BJ (cell line): ENCODE results near the gene HMGN3. TPM values are rescaled to one million over a fixed set of nuclear protein-coding genes. Genes with fewer than 3 reads are reported as not detected.
"Not testable (repeated sequence)": the region's sequence is repeated elsewhere in the genome, so short reads cannot be mapped to it uniquely, and the experiment has no call there.

Experiments used
- CTCF ChIA-PET: fragments of 350-600 bp; formaldehyde crosslinking; extraction: SDS; loops from one replicate; lab custom pipeline; 2021; ENCODE audit warnings: antibody characterized with exemption, inconsistent platforms; lab: Yijun Ruan, JAX
- POLR2A ChIA-PET: fragments of 300-600 bp; sonication (Branson Sonifier 250); formaldehyde crosslinking; extraction: SDS; loops from one replicate; lab custom pipeline; 2021; ENCODE audit warnings: antibody characterized with exemption; lab: Charles Lee
- DNase-seq: peaks from one replicate; pipeline ENCODE4 v3.0.0-alpha.2; 2011; ENCODE audit warnings: low read depth
- H3K27me3 ChIP-seq: 2 replicates; pipeline ENCODE4 v1.6.0; 2011; ENCODE audit warnings: low read length; ENCODE audit not compliant: control insufficient read depth, insufficient read depth
- H3K36me3 ChIP-seq: 2 replicates; pipeline ENCODE4 v1.5.1; 2011; ENCODE audit warnings: low read length; ENCODE audit not compliant: control insufficient read depth, insufficient read depth
- H3K4me3 ChIP-seq: 2 replicates; pipeline ENCODE4 v1.5.1; 2011; ENCODE audit warnings: low read depth, mild to moderate bottlenecking, control low read depth, low read length
- polyA plus RNA-seq: library from polyadenylated mRNA; depleted of rRNA; stranded (reverse); fragments of >200 nt; gene quantifications from 2 replicates; pipeline ENCODE4 v1.2.3, GENCODE V29; 2011
- TF ChIP-seq, protein P1 (sequence below): IDR thresholded peaks from 2 replicates; pipeline ENCODE4 v1.5.1; 2011; ENCODE audit warnings: low read depth, mild to moderate bottlenecking, control low read depth, inconsistent platforms, low read length, moderate library complexity; ENCODE audit not compliant: insufficient read depth

The HMGN3 gene
- polyA plus RNA-seq, 1 experiment, result 10.3 TPM

DNA sequence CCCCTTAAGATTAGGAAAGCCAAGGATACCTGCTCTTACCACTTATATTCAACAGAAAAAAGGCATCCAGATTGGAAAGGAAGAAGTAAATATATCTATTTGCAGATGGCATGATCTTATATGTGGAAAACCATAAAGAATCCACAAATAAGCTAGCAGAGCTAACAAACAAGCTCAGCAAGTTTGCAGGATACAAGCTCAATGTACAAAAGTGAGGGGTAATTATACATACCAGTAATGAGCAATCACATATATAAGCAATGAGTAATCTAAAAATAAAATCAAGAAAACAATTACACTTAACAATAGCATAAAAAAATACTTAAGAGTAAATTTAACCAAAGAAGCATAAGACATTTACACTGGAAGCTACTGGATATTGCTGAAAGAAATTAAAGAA lies 31.6 kb upstream of the HMGN3 start:
- H3K27me3 ChIP-seq, result no peaks in the 10 kb centered on the region
- H3K36me3 ChIP-seq, result no peaks in the 10 kb centered on the region
- ChIA-PET CTCF (no interaction called here), POLR2A (no interaction called here)
- TF ChIP-seq, protein P1, sequence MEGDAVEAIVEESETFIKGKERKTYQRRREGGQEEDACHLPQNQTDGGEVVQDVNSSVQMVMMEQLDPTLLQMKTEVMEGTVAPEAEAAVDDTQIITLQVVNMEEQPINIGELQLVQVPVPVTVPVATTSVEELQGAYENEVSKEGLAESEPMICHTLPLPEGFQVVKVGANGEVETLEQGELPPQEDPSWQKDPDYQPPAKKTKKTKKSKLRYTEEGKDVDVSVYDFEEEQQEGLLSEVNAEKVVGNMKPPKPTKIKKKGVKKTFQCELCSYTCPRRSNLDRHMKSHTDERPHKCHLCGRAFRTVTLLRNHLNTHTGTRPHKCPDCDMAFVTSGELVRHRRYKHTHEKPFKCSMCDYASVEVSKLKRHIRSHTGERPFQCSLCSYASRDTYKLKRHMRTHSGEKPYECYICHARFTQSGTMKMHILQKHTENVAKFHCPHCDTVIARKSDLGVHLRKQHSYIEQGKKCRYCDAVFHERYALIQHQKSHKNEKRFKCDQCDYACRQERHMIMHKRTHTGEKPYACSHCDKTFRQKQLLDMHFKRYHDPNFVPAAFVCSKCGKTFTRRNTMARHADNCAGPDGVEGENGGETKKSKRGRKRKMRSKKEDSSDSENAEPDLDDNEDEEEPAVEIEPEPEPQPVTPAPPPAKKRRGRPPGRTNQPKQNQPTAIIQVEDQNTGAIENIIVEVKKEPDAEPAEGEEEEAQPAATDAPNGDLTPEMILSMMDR, result no peak
- H3K4me3 ChIP-seq, result no peak overlapping the region
- DNase-seq, result no peak

DNA sequence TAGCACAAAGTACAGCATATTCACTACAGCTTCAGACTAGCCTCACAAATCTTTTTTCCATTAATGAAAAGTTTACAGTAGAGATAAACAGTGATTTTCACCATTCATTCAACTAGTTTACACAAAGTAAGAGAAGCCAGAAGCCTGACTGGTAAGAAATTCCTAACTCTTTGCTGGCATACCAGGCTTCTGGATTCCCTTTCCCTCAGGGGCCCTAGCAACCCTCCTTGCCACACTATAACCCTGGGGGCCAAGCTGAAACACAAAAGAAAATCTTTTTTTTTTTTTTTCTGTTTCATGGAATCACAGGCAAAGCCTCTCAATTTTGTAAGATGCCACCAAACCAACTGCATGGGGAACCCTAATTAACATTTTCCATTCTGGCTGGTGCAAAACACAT lies 28.9 kb upstream of the HMGN3 start:
- no peak overlapping the region for H3K4me3 ChIP-seq
- no peaks in the 10 kb centered on the region for H3K36me3 ChIP-seq
- TF ChIP-seq, protein P1, result no peak
- no peaks in the 10 kb centered on the region for H3K27me3 ChIP-seq
- no peak for DNase-seq
- ChIA-PET POLR2A (no interaction called here), CTCF (interaction anchor here (0.7 kb wide), 1 partner anchor 243 kb away, joined by 4 read pairs; no protein-coding TSS in a partner anchor)

DNA sequence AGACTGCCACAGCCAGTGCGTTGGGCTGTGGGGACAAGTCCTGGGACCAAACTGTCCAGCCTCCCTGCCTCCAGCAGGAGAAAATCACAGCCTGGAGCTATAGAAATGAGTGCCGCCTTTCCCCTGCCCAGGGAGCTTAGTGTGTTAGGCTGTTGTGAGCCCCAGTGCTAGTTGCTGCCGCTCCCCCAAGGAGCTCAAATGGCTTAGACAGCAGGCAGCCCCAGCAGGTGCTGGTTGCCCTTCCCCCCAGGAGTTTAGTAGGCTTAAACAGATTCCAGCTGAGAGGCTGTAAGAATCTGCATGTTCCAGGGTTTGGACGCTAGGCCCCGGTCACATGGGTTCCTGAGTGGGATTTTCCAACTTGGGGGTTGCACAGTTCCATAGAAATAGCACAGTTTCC lies 27.2 kb upstream of the HMGN3 start:
- CTCF ChIA-PET, result no interaction called here
- POLR2A ChIA-PET, result no interaction called here
- TF ChIP-seq, protein P1, result no peak
- DNase-seq, result no peak
- Histone ChIP-seq H3K36me3 (no peaks in the 10 kb centered on the region), H3K27me3 (no peaks in the 10 kb centered on the region), H3K4me3 (no peak overlapping the region)

DNA sequence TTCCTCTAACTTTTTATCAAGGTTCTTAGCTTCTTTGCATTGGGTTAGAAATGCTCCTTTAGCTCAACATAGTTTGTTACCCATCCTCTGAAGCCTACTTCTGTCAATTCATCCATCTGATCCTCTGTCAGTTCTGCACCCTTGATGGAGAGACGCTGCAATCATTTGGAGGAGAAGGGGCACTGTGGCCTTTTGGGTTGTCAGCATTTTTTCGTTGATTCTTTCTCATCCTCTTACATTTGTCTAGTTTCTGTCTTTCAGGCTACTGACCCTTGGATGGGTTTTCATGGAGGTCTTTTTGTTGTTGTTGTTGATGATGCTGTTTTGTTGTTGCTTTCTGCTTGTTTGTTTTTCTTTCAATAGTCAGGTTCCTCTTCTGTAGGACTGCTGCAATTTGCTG lies 26.3 kb upstream of the HMGN3 start:
- TF ChIP-seq, protein P1, result no peak

DNA sequence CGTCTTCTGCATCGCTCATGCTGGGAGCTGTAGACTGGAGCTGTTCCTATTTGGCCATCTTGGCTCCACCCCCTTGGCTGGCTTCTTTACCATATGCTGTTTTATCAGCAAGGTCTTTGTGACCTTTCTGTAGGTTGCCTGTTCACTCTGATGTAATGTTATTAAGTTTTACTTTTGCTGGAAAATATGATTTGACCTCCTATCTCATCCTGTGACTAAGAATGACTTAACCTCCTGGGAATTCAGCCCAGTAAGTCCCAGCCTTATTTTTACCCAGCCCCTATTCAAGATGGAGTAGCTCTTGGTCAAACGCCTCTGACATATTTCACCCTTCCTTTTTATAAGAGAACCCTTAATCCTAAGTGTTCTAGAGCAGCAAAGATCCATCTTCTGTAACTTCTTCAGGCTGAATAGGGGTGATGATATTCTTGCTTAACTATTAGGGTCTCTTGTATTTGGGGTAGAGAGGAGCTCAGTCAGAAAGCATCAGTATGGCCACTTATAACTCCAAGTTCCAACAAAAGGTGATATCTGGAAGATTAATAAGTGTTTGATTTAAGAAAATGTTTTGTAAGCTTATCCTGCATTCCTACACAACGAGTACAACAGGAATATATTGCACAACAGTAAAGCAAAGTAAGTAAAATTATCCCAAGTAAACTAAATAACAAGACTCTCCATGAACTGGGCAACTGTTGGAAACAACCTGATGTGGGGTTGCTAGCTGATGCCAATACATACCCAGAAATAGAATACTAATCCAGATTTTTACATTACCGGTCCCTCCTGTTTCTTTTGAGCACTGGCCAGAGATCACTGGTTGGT lies 23.1 kb upstream of the HMGN3 start:
- no peaks in the 10 kb centered on the region for H3K27me3 ChIP-seq
- no peaks in the 10 kb centered on the region for H3K36me3 ChIP-seq
- no peak for DNase-seq
- ChIA-PET POLR2A (no interaction called here), CTCF (no interaction called here)
- TF ChIP-seq, protein P1, result no peak
- no peak overlapping the region for H3K4me3 ChIP-seq

More for the DNA sequence above, 26.3 kb upstream of the HMGN3 start:
- no peaks in the 10 kb centered on the region for H3K27me3 ChIP-seq
- ChIA-PET POLR2A (no interaction called here), CTCF (no interaction called here)
- no peaks in the 10 kb centered on the region for H3K36me3 ChIP-seq
- no peak overlapping the region for H3K4me3 ChIP-seq
- no peak for DNase-seq

DNA sequence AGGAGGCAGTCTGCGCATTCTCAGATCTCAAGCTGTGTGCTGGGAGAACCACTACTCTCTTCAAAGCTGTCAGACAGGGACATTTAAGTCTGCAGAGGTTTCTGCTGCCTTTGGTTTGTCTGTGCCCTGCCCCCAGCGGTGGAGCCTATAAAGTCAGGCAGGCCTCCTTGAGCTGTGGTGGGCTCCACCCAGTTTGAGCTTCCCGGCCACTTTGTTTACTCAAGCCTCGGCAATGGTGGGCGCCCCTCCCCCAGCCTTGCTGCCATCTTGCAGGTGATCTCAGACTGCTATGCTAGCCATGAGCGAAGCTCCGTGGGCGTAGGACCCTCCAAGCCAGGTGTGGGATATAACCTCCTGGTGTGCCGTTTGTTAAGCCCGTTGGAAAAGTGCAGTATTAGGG lies 22.3 kb upstream of the HMGN3 start:
- H3K36me3 ChIP-seq, POLR2A ChIA-PET, CTCF ChIA-PET, DNase-seq, H3K27me3 ChIP-seq, H3K4me3 ChIP-seq: not testable (repeated sequence)

DNA sequence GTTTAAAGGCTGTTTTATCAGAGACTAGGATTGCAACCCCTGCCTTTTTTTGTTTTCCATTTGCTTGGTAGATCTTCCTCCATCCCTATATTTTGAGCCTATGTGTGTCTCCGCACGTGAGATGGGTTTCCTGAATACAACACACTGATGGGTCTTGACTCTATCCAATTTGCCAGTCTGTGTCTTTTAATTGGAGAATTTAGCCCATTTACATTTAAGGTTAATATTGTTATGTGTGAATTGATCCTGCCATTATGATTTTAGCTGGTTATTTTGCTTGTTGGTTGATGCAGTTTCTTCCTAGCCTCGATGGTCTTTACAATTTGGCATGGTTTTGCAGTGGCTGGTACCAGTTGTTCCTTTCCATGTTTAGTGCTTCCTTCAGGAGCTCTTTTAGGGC lies 20.6 kb upstream of the HMGN3 start:
- POLR2A ChIA-PET, H3K4me3 ChIP-seq, CTCF ChIA-PET, DNase-seq, H3K36me3 ChIP-seq, H3K27me3 ChIP-seq: not testable (repeated sequence)
